ENCODE data around the gene TSPAN9. TPM values are rescaled to one million over a fixed set of nuclear protein-coding genes. Genes with fewer than 3 reads are reported as not detected.

The TSPAN9 gene
- total and polyA plus RNA-seq, 10 of the 15 experiments (the other 5 are each of a cell fraction or from before 2014, with no cell fraction given), result 0.03 to 1.0 (median 0.12) TPM; not detected in 5

- ChIA-PET POLR2A (no interaction called here), RAD21 (ENCODE audit: unreplicated experiment) (no interaction called here), CTCF (no interaction called here), SMC1A (ENCODE audit: uncharacterized antibody, unreplicated experiment) (no interaction called here)
- Histone ChIP-seq H3K27me3 (replicated peaks in 1 of 2; ENCODE audit: control insufficient read depth in 2 of 2, insufficient read depth in 2 of 2, low read length in 1 of 2) (no peaks in the 10 kb centered on the region; a peak in 3 of 4 replicates), H2AFZ (ENCODE audit: control insufficient read depth, low read depth, low read length) (no peak overlapping the region), H3K9me3 (replicated peaks; ENCODE audit: control insufficient read depth, insufficient read depth, low read length) (no peaks in the 10 kb centered on the region), H3K4me2 (ENCODE audit: control insufficient read depth, insufficient read depth) (no peak overlapping the region), H3K79me2 (ENCODE audit: control insufficient read depth, insufficient read depth, low read length) (no peaks in the 10 kb centered on the region), H3K27ac (ENCODE audit: control insufficient read depth, insufficient read depth) (no peak overlapping the region), H3K9ac (ENCODE audit: control insufficient read depth, insufficient read depth, low read length) (no peak overlapping the region), H3K36me3 (ENCODE audit: control insufficient read depth in 2 of 2, insufficient read depth in 2 of 2, low read length in 1 of 2) (no peaks in the 10 kb centered on the region), H3K4me1 (ENCODE audit: control insufficient read depth, insufficient read depth, low read length) (peaks cover 8% of the 10 kb centered on the region), H3K4me3 (no peak overlapping the region), H4K20me1 (ENCODE audit: control insufficient read depth, insufficient read depth) (no peaks in the 10 kb centered on the region)
- ATAC-seq, result no peak
- WGBS (ENCODE audit: insufficient coverage, insufficient replicate concordance, low lambda C conversion rate, missing lambda C conversion rate), result 49% methylated on average over 8 of the region's 8 CpGs
- in situ Hi-C loops (cut with MboI) (no loop called here), intact Hi-C loops (cut with micrococcal nuclease; ENCODE audit: unreplicated experiment) (no loop called here)
- FAIRE-seq, result no peak
- no peak for DNase-seq (ENCODE audit: low read depth, low spot score)
- BruUV-seq (replicated peaks), result no TSS peak
- TF ChIP-seq BHLHE40 (IDR thresholded peaks at IDR 0.05; ENCODE audit: borderline replicate concordance in 1 of 2, low read depth in 2 of 2, low read length in 1 of 2) (no peak), POU2F2 (IDR thresholded peaks at IDR 0.05; ENCODE audit: borderline replicate concordance, low read depth, low read length) (no peak), EP300 (IDR thresholded peaks at IDR 0.05; ENCODE audit: borderline replicate concordance in 1 of 2, control insufficient read depth in 1 of 2, low read depth in 2 of 2, low read length in 2 of 2) (no peak), PRDM15 (CRISPR knock-in tag; IDR thresholded peaks at IDR 0.05) (no peak), KLF5 (IDR thresholded peaks at IDR 0.05; ENCODE audit: partially characterized antibody) (no peak), ZNF687 (IDR thresholded peaks at IDR 0.05) (no peak), GABPA (IDR thresholded peaks at IDR 0.05; ENCODE audit: low read depth) (no peak), ZBTB40 (IDR thresholded peaks at IDR 0.05; ENCODE audit: borderline replicate concordance) (no peak), STAT1 (conservative IDR thresholded peaks at IDR 0.05) (no peak)
Observed at GRCh38 chr12:3250576-3250975, 173.4 kb downstream of the TSPAN9 start.
